Measurements from ENCODE around the gene FARS2. TPM values are rescaled to one million over a fixed set of nuclear protein-coding genes. Genes with fewer than 3 reads are reported as not detected.

FARS2 gene
- total RNA-seq (35.5 TPM in 2 replicates), polyA plus RNA-seq (20.1 and 33.0 TPM in 2 replicates), polyA minus RNA-seq (51.3 and 57.8 TPM in 2 replicates)
- total RNA-seq (2013): 27.4 TPM

- no peak for TF ChIP-seq EZH2 (IDR thresholded peaks at IDR 0.05; ENCODE audit: borderline replicate concordance, insufficient read depth, low read depth, low read length, poor library complexity, severe bottlenecking)
- TF ChIP-seq, protein P1, sequence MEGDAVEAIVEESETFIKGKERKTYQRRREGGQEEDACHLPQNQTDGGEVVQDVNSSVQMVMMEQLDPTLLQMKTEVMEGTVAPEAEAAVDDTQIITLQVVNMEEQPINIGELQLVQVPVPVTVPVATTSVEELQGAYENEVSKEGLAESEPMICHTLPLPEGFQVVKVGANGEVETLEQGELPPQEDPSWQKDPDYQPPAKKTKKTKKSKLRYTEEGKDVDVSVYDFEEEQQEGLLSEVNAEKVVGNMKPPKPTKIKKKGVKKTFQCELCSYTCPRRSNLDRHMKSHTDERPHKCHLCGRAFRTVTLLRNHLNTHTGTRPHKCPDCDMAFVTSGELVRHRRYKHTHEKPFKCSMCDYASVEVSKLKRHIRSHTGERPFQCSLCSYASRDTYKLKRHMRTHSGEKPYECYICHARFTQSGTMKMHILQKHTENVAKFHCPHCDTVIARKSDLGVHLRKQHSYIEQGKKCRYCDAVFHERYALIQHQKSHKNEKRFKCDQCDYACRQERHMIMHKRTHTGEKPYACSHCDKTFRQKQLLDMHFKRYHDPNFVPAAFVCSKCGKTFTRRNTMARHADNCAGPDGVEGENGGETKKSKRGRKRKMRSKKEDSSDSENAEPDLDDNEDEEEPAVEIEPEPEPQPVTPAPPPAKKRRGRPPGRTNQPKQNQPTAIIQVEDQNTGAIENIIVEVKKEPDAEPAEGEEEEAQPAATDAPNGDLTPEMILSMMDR (IDR thresholded peaks at IDR 0.05): no peak
- Histone ChIP-seq H3K27ac (ENCODE audit: low read length in 2 of 2) (peak within 1 kb of the TSS; percentile 96 to 97), H3K4me2 (replicated peaks; ENCODE audit: low read depth, low read length, poor library complexity, severe bottlenecking) (peak within 1 kb of the TSS; percentile 78), H3K79me2 (ENCODE audit: control insufficient read depth, insufficient read depth, low read length) (peaks cover 62% of the 10 kb centered on the region), H3K9me3 (ENCODE audit: control extremely low read depth in 1 of 3, control insufficient read depth in 2 of 3, insufficient read depth in 1 of 3, low read length in 2 of 3) (no peaks in the 10 kb centered on the region), H2AFZ (ENCODE audit: insufficient read depth, low read depth, low read length, poor library complexity, severe bottlenecking) (peak within 1 kb of the TSS; percentile 90), H3K4me1 (ENCODE audit: control insufficient read depth in 2 of 2, insufficient read depth in 2 of 2, low read length in 2 of 2) (peaks cover 15 to 23% of the 10 kb centered on the region in 2 donors), H3K4me3 (ENCODE audit: control extremely low read depth in 1 of 5, extremely low read depth in 1 of 5, insufficient read depth in 1 of 5, low read depth in 2 of 5, low read length in 4 of 5) (peak within 1 kb of the TSS; percentile 77 to 96 (median 93)), H3K36me3 (replicated peaks in 1 of 2; ENCODE audit: control extremely low read depth in 1 of 2, control insufficient read depth in 1 of 2, extremely low read depth in 1 of 2, insufficient read depth in 2 of 2, low read length in 1 of 2) (peaks cover 0 to 9% of the 10 kb centered on the region in 2 experiments), H3K9ac (ENCODE audit: low read length) (peak within 1 kb of the TSS; percentile 77), H3K27me3 (replicated peaks in 1 of 4; ENCODE audit: control extremely low read depth in 1 of 4, control insufficient read depth in 3 of 4, insufficient read depth in 4 of 4, low read length in 3 of 4) (no peaks in the 10 kb centered on the region), H4K20me1 (ENCODE audit: control insufficient read depth, insufficient read depth, low read length, poor library complexity, severe bottlenecking) (no peaks in the 10 kb centered on the region)
- peak within 1 kb of the TSS; percentile 99 for H3K27ac Mint-ChIP-seq
- WGBS (ENCODE audit: insufficient coverage): under 1% methylated on average over 85 of the region's 85 CpGs
- peak; percentile 81 for ATAC-seq (ENCODE audit: low read depth)
- H3K4me1 Mint-ChIP-seq: peaks cover 24% of the 10 kb centered on the region
- peak within 1 kb of the TSS; percentile 92 for H3K4me3 Mint-ChIP-seq
- POLR2A ChIA-PET: interaction anchor here (0.6 to 2.4 kb wide), 7 partner anchors 14 to 459 kb away, joined by 3 to 11 read pairs (median 4); partner anchors contain the start of gene RPP40
- intact Hi-C loops (cut with micrococcal nuclease): loop anchor here (1.0 to 5.0 kb wide), 5 partner anchors 42 to 1124 kb away; partner anchors contain the start of gene ECI2
- H3K27me3 Mint-ChIP-seq: no peaks in the 10 kb centered on the region
- no peaks in the 10 kb centered on the region for H3K9me3 Mint-ChIP-seq (ENCODE audit: insufficient read depth)
- CTCF ChIA-PET: interaction anchor here (0.6 to 2.7 kb wide), 5 partner anchors 29 to 257 kb away, joined by 3 to 14 read pairs (median 4); partner anchors contain the start of gene RPP40
- DNase-seq: peak; percentile 99
These were observed at the start of gene FARS2, which contains the start of gene LYRM4 for GRCh38 chr6:5260661-5261544. FARS2 (plus strand) TSS chr6:5261513. LYRM4 (minus strand) TSS chr6:5260950; CDS start chr6:5260733, 217 bp downstream.
